Motor neuron (in vitro differentiated cells): ENCODE results near the gene GNAI3. TPM values are rescaled to one million over a fixed set of nuclear protein-coding genes. Genes with fewer than 3 reads are reported as not detected.
A peak's percentile ranks its signal among the peaks of the same experiment; 100 is the strongest.

Experiments
- ATAC-seq, 8 experiments: fragments of 200-7000 bp; cut with Tn5 transposase; replicated peaks in 6 of 8; 2 replicates each; pipeline ENCODE4 v1.8.0; 2021; ENCODE audit warnings: mild to moderate bottlenecking in 8 of 8, moderate library complexity in 8 of 8
- H3K27ac ChIP-seq, 2 donors: fragments of 250-450 bp; sonication (Bioruptor Pico); 2 replicates each; pipeline ENCODE4 v1.9.0; 2021; ENCODE audit warnings: antibody characterized with exemption in 2 of 2, mild to moderate bottlenecking in 2 of 2, moderate library complexity in 1 of 2
- H3K4me1 ChIP-seq, 2 donors: fragments of 250-450 bp; sonication (Bioruptor Pico); replicated peaks in 1 of 2; 2 replicates each; pipeline ENCODE4 v1.6.1; 2021; ENCODE audit warnings: antibody characterized with exemption in 2 of 2, mild to moderate bottlenecking in 2 of 2, moderate library complexity in 1 of 2
- H3K4me3 ChIP-seq, 5 donors: fragments of 250-450 bp; sonication (Bioruptor Pico); 2 replicates each; pipeline ENCODE4 v1.9.0; 2021; ENCODE audit warnings: antibody characterized with exemption in 5 of 5, mild to moderate bottlenecking in 5 of 5, moderate library complexity in 4 of 5
- WGBS, 10 experiments: fragments of 450-650 bp; shearing (Covaris generic); methylation state at CpG; one replicate each; pipeline ENCODE4 v1.0.0; 2022; 5-methylcytosine and 5-hydroxymethylcytosine counted together
- in situ Hi-C, 9 experiments: fragments of 400-800 bp; cut with MboI; loops; one replicate each; pipeline ENCODE4 v1.15.0; 2021; ENCODE audit warnings: low sequenced_read_pairs in 9 of 9, low pct_unique_long_range_greater_than_20kb in 2 of 9; ENCODE audit not compliant: unreplicated experiment in 9 of 9
- total RNA-seq, 8 experiments: library from RNA; unstranded; fragments of 300-600 nt; gene quantifications; 2 replicates each; pipeline versions ENCODE4 v1.2.3 to v1.2.4, GENCODE V29; 2022

The GNAI3 gene
- total RNA-seq = 10 to 100 TPM in 7 of 8 experiments, 1 to 10 TPM in 1; 8.8 to 15.5 (median 13.9) TPM

- WGBS, 10 experiments = 0 to 20% (median 1%) methylated on average over 1 to 39 of the region's 68 CpGs
- Histone ChIP-seq H3K27ac (peak within 1 kb of the TSS; percentile 90 to 93), H3K4me1 (peaks cover 15 to 35% of the 10 kb centered on the region in 2 donors), H3K4me3 (peak within 1 kb of the TSS; percentile 81 to 97 (median 90))
- in situ Hi-C loops = loop anchor here (10.0 to 25.0 kb wide), 6 partner anchors 76 to 439 kb away; partner anchors contain the start of genes AHCYL1 (in 6 of the 9) and EPS8L3 (in 2 of the 9)
- peak; percentile 89 to 99 (median 98) for ATAC-seq
Observed at GRCh38 chr1:109548321-109549267, at the start of gene GNAI3. Gene GNAI3 (plus strand): TSS chr1:109548615. CDS start chr1:109548721, 106 bp downstream.

- H3K4me1 ChIP-seq = peaks cover 11 to 27% of the 10 kb centered on the region in 2 donors
- ATAC-seq = peak in 2 of 8 experiments; percentile 10 to 33
- H3K4me3 ChIP-seq = no peak overlapping the region
- in situ Hi-C loops = loop anchor here in 2 of 9 experiments (5.0 kb wide), 1 partner anchor 33 kb away; no protein-coding TSS in a partner anchor
- no peak overlapping the region for H3K27ac ChIP-seq
- 53 to 100% (median 87%) methylated on average over 3 to 4 of the region's 7 CpGs; no CpG with 5 or more reads in 7 of the 10 experiments for WGBS, 10 experiments
Observed at GRCh38 chr1:109499081-109499480, 49.3 kb upstream of the GNAI3 start.

GRCh38 chr1:109499661-109500536, 48.5 kb upstream of the GNAI3 start:
- ATAC-seq = peak in 6 of 8 experiments; percentile 15 to 77 (median 32)
- Histone ChIP-seq H3K27ac (no peak overlapping the region), H3K4me3 (no peak overlapping the region), H3K4me1 (peaks cover 6 to 22% of the 10 kb centered on the region in 2 donors)
- WGBS, 10 experiments = 56 to 92% (median 83%) methylated on average over 2 to 4 of the region's 4 CpGs; no CpG with 5 or more reads in 5 of the 10 experiments
- in situ Hi-C loops = loop anchor here in 2 of 9 experiments (5.0 kb wide), 1 partner anchor 32 kb away; no protein-coding TSS in a partner anchor

DNA sequence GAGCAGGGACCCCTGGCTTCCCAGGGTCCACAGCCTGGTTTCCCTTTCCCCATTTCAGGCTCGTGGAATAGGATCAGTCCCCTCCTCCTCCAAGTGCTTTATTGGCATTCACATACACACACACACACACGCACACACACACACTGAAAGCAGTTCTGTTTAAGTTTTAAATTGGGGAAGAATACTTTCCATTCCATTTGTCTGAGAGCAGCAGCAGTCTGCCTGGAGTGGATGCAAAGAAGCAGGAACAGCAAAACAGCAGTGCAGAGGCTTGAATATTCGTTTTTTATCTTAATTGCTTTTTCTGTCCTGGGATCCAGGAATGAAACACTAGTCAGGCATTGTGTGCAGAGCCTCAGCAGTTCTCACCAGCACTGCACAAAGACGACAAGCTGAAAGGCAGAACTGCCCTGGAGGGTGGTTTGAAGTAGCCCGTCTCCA, 47.5 kb upstream of the GNAI3 start:
- Histone ChIP-seq H3K4me1 (peaks cover 5 to 19% of the 10 kb centered on the region in 2 donors), H3K4me3 (no peak overlapping the region), H3K27ac (no peak overlapping the region)
- ATAC-seq = peak; percentile 6 to 63 (median 37)
- in situ Hi-C loops = no loop called here
- 0 to 59% (median 18%) methylated on average over 1 to 5 of the region's 5 CpGs; no CpG with 5 or more reads in 2 of the 10 experiments for WGBS, 10 experiments

- WGBS, 10 experiments = 10 to 87% (median 68%) methylated on average over 1 to 5 of the region's 5 CpGs; no CpG with 5 or more reads in 1 of the 10 experiments
- ATAC-seq = peak in 2 of 8 experiments; percentile 20 to 47
Observed at GRCh38 chr1:109501644-109502363, 46.6 kb upstream of the GNAI3 start.

GRCh38 chr1:109502364-109502851, 46.0 kb upstream of the GNAI3 start:
- no peak for ATAC-seq
- no peak overlapping the region for H3K27ac ChIP-seq
- in situ Hi-C loops = no loop called here

More at GRCh38 chr1:109501644-109502363, 46.6 kb upstream of the GNAI3 start:
- H3K27ac ChIP-seq = no peak overlapping the region
- in situ Hi-C loops = no loop called here
- H3K4me3 ChIP-seq = no peak overlapping the region
- peaks cover 5 to 19% of the 10 kb centered on the region in 2 donors for H3K4me1 ChIP-seq

DNA sequence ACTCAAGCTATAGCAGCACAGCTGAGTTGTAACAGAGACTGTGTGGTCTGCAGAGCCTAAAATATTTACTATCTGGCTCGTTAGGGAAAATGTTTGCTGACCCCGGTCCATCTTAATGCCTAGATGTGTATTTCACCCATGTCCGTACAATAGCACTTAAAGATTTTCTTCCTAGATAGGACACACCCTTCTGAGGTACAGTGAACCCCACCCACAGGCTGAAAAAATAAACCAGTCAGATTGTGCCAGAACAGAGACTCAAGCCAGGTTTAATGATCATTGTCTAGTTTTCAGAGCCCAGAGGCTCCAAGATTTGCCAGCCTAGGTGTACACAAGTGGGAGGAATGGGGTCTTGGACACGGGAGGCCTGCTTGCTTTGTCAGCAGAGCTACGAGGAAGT, 44.5 kb upstream of the GNAI3 start:
- in situ Hi-C loops = no loop called here
- peak in 2 of 8 experiments; percentile 4 to 24 for ATAC-seq
- Histone ChIP-seq H3K4me1 (peaks cover under 1 to 9% of the 10 kb centered on the region in 2 donors), H3K4me3 (no peak overlapping the region), H3K27ac (no peak overlapping the region)
- WGBS, 10 experiments = 40 to 100% (median 82%) methylated on average over 1 to 5 of the region's 5 CpGs; no CpG with 5 or more reads in 2 of the 10 experiments

More at GRCh38 chr1:109502364-109502851, 46.0 kb upstream of the GNAI3 start:
- H3K4me1 ChIP-seq = peaks cover 5 to 19% of the 10 kb centered on the region in 2 donors
- 72 to 100% (median 92%) methylated on average over 1 to 3 of the region's 3 CpGs; no CpG with 5 or more reads in 3 of the 10 experiments for WGBS, 10 experiments
- H3K4me3 ChIP-seq = no peak overlapping the region

GRCh38 chr1:109504974-109505373, 43.4 kb upstream of the GNAI3 start:
- no peak for ATAC-seq
- H3K4me3 ChIP-seq = no peak overlapping the region
- in situ Hi-C loops = no loop called here

DNA sequence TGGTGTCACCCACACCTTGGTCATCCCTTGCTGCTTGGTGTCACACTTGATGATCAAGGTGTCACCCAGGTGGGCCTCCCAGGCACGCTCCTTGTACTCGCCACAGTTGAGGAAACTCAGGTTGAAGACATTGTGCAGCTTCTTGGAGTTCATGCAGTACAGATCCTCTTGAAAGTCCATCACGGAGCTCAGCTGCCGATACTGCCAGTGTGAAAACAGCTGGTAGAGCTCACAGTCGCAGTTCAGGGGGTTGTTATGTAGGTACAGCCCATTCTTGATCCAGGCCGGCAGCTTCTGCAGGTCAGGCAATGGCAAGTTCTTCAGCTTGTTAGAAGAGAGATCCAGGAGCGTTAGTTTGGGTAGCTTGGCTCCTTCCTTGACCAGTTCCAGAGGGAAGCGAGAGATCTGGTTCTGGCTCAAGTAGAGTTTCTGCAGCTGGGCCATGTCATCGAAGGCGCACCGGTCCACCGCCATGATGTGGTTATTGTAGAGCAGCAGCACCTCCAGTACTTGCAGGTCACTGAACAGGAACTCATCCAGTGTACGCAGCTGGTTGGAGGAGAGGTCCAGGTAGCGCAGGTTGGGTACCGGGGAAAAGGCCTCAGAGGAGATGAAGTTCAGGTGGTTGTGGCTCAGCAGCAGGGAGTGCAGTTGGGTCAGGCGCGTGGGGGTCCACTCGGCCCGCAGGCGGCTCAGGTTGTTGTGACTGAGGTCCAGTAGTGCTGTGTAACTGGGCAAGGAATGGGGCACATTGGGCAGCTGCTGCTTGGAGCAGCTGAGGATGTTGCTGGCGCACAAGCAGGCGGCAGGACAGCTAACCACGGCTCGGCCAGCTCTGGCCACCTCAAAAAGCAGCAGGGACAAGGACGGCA, 40.2 kb upstream of the GNAI3 start:
- in situ Hi-C loops = no loop called here
- 88 to 100% (median 92%) methylated on average over 1 to 25 of the region's 25 CpGs for WGBS, 10 experiments
- no peak overlapping the region for H3K4me3 ChIP-seq
- no peak for ATAC-seq
- H3K4me1 ChIP-seq = peaks cover 2 to 9% of the 10 kb centered on the region in 2 donors
- no peak overlapping the region for H3K27ac ChIP-seq

More at GRCh38 chr1:109504974-109505373, 43.4 kb upstream of the GNAI3 start:
- no peak overlapping the region for H3K27ac ChIP-seq
- H3K4me1 ChIP-seq = peaks cover 2 to 9% of the 10 kb centered on the region in 2 donors
- 73 to 100% (median 80%) methylated on average over 1 of the region's 1 CpG; no CpG with 5 or more reads in 6 of the 10 experiments for WGBS, 10 experiments

DNA sequence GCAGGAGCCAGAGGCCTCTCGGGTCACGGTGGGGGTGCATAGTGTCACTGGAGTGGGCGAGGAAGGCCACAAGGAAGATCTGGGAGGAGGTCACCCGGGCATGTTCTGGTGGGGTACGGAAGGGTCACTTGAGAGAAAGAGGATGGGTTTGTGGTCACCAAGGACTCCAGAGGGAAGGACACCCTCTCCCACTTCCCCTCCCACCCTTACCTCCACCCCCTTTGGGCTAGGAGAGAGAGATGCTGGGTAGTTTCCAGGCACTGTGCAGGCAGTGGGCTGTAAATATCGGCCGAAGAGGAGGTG, 39.6 kb upstream of the GNAI3 start:
- no peak for ATAC-seq
- Histone ChIP-seq H3K4me1 (peaks cover 2 to 9% of the 10 kb centered on the region in 2 donors), H3K27ac (no peak overlapping the region), H3K4me3 (peak overlapping the region; percentile 50 to 80 (median 56))
- WGBS, 10 experiments = 83 to 86% methylated on average over 3 to 5 of the region's 7 CpGs; no CpG with 5 or more reads in 8 of the 10 experiments
- in situ Hi-C loops = no loop called here
